Measurements from ENCODE around the gene FAM168A.

FAM168A gene

DNA sequence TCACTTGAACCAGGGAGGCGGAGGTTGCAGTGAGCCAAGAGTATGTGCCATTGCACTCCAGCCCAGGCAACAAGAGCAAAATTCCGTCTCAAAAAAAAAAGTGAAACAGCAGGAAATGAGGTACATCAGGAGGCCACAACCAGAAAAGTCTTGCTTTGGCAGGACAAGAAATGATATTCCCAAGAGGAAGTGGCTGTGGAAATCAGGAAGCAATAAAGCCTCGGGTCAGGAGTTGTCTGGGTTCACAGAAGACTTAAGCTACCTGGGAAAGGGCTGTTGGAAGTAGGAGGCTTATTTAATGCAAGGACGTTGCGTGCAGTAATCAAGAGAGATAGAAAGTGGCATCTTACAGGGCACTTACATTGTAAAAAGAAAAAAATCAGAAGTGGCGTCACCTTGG, 231.0 kb downstream of the FAM168A start:
- no peak for DNase-seq (ENCODE audit: low spot score)
- TF ChIP-seq, protein P1, sequence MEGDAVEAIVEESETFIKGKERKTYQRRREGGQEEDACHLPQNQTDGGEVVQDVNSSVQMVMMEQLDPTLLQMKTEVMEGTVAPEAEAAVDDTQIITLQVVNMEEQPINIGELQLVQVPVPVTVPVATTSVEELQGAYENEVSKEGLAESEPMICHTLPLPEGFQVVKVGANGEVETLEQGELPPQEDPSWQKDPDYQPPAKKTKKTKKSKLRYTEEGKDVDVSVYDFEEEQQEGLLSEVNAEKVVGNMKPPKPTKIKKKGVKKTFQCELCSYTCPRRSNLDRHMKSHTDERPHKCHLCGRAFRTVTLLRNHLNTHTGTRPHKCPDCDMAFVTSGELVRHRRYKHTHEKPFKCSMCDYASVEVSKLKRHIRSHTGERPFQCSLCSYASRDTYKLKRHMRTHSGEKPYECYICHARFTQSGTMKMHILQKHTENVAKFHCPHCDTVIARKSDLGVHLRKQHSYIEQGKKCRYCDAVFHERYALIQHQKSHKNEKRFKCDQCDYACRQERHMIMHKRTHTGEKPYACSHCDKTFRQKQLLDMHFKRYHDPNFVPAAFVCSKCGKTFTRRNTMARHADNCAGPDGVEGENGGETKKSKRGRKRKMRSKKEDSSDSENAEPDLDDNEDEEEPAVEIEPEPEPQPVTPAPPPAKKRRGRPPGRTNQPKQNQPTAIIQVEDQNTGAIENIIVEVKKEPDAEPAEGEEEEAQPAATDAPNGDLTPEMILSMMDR (conservative IDR thresholded peaks at IDR 0.05; ENCODE audit: low read depth), result no peak
- ChIA-PET CTCF (interaction anchor here (2.7 kb wide), 1 partner anchor 16 kb away, joined by 11 read pairs; no protein-coding TSS in a partner anchor), POLR2A (ENCODE audit: low non-redundant PET) (no interaction called here)
- H3K27ac ChIP-seq, result no peak overlapping the region

DNA sequence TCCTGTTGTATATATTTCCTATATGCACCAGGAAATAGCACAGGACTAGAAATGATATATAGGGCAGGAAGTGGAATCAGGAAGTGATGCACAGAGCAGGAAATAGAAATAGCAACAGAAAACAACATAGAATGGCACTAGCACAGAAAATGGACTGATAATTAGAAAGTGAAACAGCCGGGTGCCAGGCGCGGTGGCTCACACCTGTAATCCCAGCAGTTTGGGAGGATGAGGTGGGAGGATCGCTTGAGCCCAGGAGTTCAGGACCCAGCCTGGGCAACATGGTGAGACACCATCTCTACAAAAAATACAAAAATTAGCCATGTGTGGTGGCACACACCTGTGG, 231.7 kb downstream of the FAM168A start:
- ChIA-PET POLR2A (ENCODE audit: low non-redundant PET) (no interaction called here), CTCF (interaction anchor here (2.7 kb wide), 1 partner anchor 15 kb away, joined by 11 read pairs; no protein-coding TSS in a partner anchor)
- no peak for DNase-seq (ENCODE audit: low spot score)
- H3K27ac ChIP-seq, result no peak overlapping the region
- TF ChIP-seq, protein P1 (conservative IDR thresholded peaks at IDR 0.05; ENCODE audit: low read depth), result no peak

DNA sequence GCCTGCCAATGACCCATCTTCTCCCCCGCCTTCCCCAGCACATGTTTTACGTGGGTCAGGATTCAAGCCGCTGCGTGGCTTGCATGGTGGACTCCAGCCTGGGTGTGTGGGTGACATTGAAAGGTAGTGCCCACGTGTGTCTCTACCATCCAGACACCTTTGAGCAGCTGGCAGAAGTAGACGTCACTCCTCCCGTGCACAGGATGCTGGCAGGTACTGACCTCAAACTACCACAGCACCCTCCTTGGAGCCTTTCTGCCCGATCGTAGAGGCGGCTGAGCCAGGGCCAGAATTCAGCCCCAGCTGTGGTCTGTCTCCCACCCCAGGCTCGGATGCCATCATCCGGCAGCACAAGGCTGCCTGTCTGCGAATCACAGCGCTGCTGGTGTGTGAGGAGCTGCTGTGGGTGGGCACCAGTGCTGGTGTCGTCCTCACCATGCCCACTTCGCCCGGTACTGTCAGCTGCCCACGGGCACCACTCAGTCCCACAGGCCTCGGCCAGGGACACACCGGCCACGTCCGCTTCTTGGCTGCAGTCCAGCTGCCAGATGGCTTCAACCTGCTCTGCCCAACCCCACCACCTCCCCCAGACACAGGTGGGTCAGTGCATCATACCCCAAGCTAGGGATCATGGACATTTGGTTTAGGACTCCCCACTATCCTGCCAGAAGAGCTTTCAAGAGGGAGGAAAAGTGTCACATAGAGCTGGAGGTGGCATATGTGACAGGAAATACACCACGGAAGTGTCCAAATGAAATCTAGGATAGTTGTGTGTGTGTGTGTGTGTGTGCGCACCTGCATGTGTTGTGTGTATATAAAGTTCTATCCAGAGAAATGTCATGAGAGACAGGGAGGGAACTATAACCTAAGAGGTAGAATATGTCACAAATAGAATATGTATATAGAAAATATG, 232.3 kb downstream of the FAM168A start:
- CTCF ChIA-PET, result interaction anchor here (0.6 to 2.7 kb wide), 2 partner anchors 10 to 15 kb away, joined by 6 to 11 read pairs; no protein-coding TSS in a partner anchor
- no peak for DNase-seq (ENCODE audit: low spot score)
- no peak overlapping the region for H3K27ac ChIP-seq
- POLR2A ChIA-PET (ENCODE audit: low non-redundant PET), result no interaction called here
- TF ChIP-seq, protein P1 (conservative IDR thresholded peaks at IDR 0.05; ENCODE audit: low read depth), result no peak

DNA sequence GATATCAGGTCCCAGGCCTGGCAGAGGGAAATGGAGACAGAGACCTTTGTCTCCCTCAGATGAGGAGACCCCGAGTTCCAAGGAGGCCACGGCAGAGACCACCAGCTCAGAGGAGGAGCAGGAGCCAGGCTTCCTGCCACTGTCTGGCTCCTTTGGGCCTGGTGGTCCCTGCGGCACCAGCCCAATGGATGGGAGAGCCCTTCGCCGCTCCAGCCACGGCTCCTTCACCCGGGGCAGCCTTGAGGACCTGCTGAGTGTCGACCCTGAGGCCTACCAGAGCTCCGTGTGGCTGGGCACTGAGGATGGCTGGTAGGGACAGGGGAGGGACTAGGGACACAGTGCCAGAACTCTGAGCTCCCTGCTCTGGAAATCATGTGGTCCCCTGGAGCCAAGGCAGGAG, 234.8 kb downstream of the FAM168A start:
- H3K27ac ChIP-seq, result no peak overlapping the region
- CTCF ChIA-PET, result interaction anchor here (0.6 to 1.4 kb wide), 3 partner anchors 12 to 739 kb away, joined by 3 to 8 read pairs (median 5); no protein-coding TSS in a partner anchor
- no peak for DNase-seq (ENCODE audit: low spot score)
- POLR2A ChIA-PET (ENCODE audit: low non-redundant PET), result no interaction called here
- TF ChIP-seq, protein P1 (conservative IDR thresholded peaks at IDR 0.05; ENCODE audit: low read depth), result no peak

DNA sequence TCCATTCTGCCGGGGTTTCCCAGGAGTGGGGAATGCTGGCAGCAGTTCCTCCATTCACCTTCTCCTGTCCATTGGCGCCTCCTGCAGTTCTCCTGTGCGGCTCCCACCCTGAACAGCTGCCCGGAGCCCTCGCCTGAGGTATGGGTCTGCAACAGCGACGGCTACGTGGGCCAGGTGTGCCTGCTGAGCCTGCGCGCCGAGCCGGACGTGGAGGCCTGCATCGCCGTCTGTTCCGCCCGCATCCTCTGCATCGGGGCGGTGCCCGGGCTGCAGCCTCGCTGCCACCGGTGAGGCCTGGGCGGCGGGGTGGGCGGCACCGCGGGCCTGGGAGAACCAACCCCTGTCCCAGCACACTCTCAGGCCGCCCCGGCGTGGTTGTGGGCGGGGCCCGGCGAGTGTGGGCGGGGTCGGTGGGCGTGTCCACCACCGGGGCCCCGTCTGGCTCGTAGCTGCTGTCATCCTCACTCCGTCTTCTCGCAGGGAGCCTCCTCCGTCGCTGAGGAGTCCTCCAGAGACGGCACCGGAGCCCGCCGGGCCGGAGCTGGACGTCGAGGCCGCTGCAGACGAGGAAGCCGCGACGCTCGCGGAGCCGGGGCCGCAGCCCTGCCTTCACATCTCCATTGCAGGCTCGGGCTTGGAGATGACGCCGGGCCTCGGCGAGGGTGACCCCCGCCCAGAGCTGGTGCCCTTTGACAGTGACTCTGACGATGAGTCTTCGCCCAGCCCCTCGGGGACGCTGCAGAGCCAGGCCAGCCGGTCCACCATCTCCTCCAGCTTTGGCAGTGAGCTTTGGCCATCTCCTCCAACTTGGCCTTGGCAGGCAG, 235.7 kb downstream of the FAM168A start:
- ChIA-PET POLR2A (ENCODE audit: low non-redundant PET) (no interaction called here), CTCF (interaction anchor here (1.4 kb wide), 3 partner anchors 8 to 27 kb away, joined by 4 to 8 read pairs (median 5); no protein-coding TSS in a partner anchor)
- no peak overlapping the region for H3K27ac ChIP-seq
- TF ChIP-seq, protein P1 (conservative IDR thresholded peaks at IDR 0.05; ENCODE audit: low read depth), result no peak
- DNase-seq (ENCODE audit: low spot score), result no peak

DNA sequence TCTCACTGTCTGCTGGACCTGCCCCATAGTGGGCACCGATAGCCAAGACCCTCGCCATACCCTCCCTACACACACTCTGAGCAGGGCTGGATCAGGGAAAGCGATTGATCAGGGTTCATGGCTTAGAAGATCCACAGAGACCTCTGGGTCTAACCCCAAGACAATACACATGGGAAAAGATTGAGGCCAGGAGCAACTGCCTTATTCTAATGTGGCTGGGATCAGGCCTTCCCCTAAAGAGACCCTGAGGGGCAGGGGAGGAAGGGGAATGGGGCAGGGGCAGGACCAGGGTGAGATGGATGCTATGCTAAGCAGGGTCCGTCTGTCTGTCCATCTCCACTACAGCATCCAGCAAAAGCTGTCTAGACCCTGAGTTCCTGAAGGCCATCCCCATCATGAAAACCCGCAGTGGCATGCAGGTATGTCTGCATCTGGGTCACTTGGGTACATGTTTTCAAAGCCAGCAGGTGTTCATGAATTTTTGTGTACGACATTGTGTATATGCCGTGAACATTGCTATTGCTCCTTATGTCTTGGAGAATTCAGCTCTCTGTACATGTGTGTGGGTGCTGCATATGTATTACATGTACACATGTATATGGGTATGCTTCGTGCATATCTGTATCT, 237.1 kb downstream of the FAM168A start:
- POLR2A ChIA-PET (ENCODE audit: low non-redundant PET), result no interaction called here
- CTCF ChIA-PET, result interaction anchor here (0.6 to 2.5 kb wide), 10 partner anchors 9 to 1215 kb away, joined by 3 to 15 read pairs (median 3); no protein-coding TSS in a partner anchor
- H3K27ac ChIP-seq, result no peak overlapping the region

More for the DNA sequence above, 237.1 kb downstream of the FAM168A start:
- DNase-seq (ENCODE audit: low spot score), result no peak
- TF ChIP-seq, protein P1 (conservative IDR thresholded peaks at IDR 0.05; ENCODE audit: low read depth), result no peak
